GM21528 (cell line): ENCODE data around the gene FGF18.
"Not testable (repeated sequence)": the region's sequence is repeated elsewhere in the genome, so short reads cannot be mapped to it uniquely, and the experiment has no call there.

Source experiments
- ATAC-seq: cut with Tn5 transposase; IDR thresholded peaks from one replicate; pipeline ENCODE4 v1.9.1; 2021; ENCODE audit warnings: mild to moderate bottlenecking, moderate library complexity; ENCODE audit not compliant: unreplicated experiment, low FRiP score

FGF18 gene

GRCh38 chr5:171488876-171489275 lies 69.4 kb downstream of the FGF18 start:
- no peak for ATAC-seq

DNA sequence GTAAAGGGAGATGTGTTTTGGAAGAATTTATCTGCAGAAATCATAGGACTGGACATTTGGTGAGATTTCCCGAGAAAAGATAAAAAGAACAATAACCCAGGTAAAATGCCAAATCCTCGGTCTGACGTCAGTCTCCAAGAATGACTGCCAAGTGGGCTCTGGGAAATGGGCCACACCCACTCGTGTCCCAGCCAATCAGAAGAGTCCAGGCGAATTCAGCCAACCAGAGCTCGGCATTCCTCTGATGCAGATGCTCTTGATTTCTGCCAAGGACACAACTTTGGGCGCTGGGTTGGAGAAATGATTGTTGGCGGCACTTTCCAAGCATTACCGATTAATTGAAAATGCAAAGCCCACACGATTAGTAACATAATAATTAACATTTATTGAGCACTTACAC lies 73.3 kb downstream of the FGF18 start:
- ATAC-seq: no peak

DNA sequence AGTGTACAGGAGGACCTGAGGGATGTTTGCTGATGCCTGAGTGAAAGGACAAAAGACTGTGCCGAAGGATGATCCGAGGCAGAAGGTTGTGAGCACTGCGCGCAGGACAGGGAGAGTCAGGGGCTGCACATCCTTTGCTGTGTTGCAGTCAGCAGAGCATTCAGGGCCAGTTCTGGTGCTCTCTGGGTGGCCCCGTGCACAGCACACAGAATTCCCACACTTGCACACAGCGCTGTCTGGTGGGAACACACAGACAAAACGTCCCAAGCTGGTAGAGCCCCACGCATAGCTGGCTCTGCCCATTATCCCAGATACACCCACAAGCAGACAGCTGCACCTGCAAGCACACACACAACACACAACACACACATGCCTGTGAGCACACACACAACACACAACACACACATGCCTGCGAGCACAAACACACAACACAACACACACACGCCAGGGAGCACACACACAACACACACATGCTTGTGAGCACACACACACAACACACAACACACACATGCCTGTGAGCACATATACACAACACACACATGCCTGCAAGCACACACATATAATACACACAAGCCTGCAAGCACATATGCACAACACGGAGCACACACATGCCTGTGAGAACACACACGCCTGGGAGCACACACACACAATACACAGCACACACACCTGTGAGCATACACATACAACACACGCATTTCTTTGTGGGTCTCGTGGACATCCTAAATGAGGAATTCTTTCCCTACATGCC lies 74.4 kb downstream of the FGF18 start:
- no peak for ATAC-seq

- ATAC-seq: no peak
These were observed 75.1 kb downstream of the FGF18 start for GRCh38 chr5:171494452-171495121.

DNA sequence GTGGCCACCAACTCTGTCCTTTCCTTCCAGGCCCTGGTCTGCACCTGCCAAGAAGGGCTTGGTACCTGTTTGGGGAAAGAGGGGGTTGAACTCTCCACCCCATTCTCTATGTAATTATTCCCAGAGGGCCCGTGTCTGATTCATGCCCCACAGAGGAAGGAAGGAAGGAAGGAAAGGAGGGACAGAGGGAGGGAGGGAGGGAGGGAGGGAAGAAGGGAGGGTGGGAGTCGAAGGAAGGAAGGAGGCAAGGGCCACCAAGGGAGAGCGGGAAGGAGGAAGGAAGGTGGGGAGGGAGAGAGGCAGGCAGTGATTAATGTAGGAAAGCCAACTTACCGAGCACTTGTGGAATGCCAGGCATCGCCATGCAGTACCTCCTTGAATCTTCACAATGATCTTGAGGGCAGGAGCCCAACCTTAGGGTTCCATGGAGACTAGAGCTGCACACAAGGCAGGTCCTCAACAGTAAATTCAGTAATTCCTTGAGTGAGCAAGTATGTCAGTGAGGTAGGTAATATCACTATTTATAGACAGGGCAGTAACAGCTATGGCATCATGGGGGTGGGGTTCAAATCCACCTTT lies 75.8 kb downstream of the FGF18 start:
- ATAC-seq: no peak

DNA sequence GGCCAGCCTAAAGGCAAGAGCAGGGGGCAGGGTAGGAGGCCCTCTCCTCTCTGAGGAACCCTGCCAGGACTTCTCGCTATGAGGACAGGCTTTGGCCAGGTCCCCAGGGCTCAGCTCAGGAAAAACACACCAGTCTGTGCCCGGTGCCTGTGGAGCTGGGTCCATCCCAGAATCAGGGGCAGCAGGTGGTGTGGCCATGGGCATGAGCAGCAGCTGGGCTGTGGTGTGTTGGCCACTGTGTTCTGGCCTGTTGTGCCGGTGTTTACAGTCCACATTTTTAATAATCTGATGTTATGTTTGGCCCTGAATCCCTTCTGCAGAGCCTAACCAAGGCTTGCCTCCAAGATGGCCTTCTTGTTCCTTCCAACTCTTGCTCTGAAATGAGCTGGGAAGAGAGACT lies 77.0 kb downstream of the FGF18 start:
- no peak for ATAC-seq

DNA sequence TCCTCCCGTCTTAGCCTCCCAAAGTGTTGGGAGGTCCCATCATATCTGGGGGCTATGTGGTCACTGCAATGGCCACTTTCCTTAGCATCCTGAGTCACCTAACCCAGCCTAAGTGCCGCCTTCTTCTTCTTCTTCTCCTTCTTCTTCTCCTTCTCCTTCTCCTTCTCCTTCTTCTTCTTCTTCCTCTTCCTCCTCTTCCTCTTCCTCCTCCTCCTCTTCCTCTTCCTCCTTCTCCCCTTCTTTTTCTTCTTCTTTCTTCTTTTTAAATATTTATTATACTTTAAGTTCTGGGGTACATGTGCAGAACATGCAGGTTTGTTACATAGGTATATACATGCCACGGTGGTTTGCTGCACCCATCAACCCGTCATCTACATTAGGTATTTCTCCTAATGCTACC lies 78.0 kb downstream of the FGF18 start:
- ATAC-seq: not testable (repeated sequence)

GRCh38 chr5:171498166-171498565 lies 78.7 kb downstream of the FGF18 start:
- no peak for ATAC-seq

- ATAC-seq: no peak
These were observed 80.2 kb downstream of the FGF18 start for GRCh38 chr5:171499611-171500010.

DNA sequence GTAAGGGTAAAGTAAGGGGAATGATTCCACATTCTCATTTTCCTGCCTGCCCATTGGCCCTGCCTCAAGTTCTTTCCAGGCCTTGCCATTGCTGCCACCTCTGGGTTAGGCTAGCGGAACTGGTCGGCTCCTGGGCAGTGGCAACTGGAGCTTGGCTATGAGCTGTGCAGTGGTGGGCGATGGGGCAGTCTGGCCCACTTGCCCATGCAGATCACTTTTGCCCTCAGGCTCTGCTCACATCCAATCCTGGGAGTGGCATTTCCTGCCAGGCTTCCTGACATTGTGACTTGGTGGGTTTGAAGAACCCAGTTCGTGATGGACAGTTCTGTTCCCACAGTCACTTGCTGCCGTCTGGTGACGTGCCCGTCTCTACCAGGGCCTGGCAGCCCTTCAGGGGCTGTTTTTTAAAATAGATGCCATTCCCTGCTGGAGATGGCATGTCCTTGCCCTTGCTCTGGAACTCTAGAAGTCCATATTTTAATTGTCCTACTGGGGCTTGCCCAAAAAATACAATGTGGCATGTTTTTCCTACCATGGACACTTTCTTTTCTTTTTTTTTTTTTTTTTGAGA lies 86.1 kb downstream of the FGF18 start:
- no peak for ATAC-seq

GRCh38 chr5:171506951-171507350 lies 87.5 kb downstream of the FGF18 start:
- ATAC-seq: no peak
